DMS 273 treated with DMSO at 0.1 percent for 48 hours (cell line): ENCODE data around the gene NEFH.

ENCODE experiments used
- DNase-seq: peaks from one replicate; lab custom pipeline; 2025; lab: John Stamatoyannopoulos, UW

Gene NEFH

DNA sequence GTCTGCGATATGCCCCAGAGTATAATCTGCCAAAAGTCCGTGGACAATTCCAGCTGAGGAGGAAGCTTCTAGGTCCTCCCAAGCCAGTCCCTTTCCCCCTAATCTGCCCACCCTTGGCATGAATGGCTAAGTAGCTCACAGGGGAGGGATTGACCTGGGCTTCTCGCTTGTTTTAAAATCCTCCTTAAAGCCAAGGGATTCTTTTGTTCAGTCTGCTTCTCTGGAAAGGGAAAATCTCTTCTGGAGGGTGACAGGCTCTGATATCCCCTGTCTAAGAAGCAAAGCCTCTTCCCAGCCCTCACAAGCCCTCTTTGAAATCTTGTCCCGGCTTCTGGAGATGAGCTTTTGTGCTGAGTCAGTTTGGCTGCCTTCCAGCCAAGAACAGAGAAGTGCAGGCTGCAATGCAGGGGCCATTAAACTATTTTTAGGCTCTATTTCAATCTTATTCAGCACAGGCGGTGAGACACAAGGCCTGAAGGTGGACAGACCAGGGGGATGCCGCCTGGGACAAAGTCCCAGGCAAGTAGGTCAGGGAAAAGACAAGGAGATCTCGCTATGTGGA lies 23.9 kb downstream of the NEFH start:
- DNase-seq = no peak

DNA sequence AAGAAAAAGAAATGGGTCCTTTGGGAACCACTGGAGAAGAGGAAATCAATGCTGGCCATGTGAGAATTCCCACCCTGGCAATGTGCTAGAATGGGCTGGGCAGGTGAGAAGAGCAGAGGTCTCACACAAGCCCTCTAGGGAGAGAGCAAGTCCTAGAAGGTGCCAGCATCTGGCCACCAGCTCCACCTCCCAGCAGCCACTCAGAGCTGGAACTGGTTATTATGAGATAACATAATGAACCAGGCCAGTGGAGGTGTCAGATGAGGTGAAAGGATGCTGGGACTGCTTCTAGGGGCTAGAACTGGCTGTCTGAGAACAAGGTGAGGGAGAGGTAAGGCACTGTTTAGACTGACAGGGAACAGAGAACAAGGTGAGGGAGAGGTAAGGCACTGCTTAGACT lies 29.3 kb downstream of the NEFH start:
- DNase-seq = no peak

DNA sequence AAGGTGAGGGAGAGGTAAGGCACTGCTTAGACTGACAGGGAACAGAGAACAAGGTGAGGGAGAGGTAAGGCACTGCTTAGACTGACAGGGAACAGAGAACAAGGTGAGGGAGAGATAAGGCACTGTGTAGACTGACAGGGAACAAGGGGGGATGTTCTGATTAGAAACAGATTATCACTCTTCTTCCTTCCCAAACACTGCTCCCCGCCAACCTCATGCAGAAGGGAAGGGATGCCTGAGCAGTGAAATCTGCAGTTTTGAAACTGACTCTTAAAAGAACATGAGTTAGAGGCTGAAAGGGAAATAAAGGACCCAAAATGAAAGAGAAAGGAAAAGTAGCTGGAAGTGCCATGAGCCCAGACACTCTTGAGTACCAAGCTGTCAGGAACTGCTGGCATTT lies 29.8 kb downstream of the NEFH start:
- DNase-seq = no peak

DNA sequence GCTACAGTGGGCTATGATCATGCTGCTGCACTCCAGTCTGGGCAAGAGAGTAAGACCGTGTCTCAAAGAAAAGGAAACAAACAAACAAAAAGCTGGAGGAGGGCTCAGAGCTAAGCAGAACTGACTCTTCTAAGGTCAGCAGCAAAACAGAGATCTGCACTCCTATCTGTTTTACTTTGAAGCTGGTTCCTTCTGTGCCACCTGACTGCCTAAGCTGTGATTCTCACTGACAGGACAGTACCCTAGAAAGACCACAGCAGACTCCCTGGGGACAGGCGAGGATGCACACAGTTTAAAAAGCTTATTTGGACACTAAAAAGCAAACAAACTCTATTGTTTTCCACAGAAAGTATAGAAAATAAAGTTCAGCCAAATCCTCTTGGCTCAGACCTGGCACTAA lies 30.5 kb downstream of the NEFH start:
- DNase-seq = no peak

DNA sequence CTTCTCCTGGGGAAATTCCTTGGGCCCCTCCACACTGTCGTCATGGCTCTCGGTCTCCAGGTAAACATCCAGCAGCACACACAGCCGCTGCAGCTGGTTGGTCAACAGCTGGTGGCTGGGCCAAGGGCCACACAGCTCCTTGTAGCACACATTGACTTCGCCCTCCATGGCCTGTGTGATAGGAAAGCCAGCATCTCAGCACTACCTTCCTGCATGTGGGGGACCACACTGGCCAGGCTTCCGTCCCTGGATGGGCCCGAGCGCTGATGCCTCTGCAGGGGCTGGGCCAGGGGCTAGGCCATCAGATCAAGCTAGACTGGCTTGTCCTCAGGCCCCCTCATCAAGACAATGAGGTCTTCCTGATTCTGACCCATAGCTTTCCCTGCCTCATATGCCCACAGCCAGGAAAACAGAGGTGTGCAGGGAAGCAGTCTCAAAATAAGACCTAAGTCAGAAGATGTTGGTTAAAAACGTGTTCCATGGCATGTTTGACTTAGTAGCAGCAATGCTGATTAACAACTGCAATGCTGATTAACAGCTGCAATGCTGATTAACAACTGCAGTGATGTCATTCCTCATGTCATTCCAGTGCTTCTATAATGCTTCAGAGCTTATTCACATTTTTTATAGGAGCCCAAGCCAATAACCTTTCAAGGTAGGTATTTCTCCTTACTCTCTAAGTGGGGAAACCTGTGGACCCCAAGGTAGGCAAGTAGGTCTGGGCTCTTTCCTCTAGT lies 31.3 kb downstream of the NEFH start:
- DNase-seq = no peak

DNA sequence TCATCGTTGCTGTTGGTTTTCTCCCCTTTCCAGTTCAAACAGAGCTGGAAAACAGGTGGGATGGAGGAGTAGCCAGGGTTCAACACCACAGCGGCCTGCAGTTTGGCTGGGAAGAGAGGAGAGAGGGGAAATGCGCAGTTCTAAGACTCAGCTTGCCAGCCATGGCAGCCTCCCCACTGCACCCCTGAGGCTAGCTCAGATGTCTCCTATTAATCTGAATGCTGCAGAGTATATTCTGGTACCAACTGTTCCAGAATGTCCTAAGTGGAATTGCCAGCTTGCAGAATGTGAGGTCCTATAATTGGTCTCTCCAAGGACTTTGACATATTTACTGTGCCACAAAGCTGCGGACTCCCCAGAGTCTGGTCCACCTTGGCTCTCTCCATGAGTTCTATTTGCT lies 32.0 kb downstream of the NEFH start:
- no peak for DNase-seq

DNA sequence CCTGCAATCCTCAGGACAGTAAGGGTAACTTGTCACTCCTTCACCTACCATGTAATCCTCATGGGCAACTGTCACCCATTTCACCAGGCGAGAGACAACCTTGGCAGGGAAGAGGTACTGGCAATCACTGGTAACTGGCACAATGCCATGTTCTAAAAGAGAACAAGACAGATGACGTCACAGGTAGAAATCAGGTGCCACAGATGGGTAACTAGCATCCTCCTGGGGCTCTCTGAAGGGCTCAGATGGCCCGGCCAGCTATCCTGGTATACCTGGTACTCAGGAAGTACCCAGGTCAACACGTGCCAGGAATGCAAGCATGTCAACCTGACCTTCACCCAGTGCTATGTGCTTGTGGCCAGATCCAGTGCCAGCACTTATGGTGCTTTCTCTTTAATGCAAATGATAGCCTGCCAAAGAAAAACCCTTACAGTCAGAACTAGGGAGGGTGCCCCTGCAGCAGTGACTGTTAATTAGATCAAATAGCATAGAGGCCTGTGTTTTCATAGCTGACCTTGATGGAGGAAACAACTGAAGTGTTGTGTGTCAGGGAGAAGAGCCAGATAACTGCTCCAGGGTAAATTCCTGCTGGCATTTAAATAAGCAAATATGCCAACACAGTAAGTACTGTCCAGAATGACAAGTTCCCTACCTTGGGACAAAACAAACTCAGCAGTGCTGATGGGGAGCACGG lies 37.3 kb downstream of the NEFH start:
- no peak for DNase-seq

DNA sequence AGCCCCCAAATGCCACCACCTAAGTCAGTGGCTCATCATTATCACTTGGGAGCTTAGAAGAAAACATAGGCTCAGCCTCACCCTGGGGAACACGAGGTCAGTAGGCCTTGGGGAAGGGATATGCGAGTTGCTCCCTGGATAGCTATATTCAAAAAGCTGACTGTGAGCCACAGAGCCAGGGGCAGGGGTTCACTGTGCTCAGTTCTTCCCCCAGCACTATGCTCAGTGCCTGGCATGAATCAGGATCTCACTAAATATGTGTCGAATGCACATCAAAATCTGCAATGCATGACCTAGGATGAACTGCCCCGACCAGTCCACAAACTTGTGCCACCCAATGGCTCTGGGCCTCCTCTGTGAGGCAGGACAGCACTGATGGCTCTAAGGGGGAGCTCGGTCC lies 38.4 kb downstream of the NEFH start:
- no peak for DNase-seq

DNA sequence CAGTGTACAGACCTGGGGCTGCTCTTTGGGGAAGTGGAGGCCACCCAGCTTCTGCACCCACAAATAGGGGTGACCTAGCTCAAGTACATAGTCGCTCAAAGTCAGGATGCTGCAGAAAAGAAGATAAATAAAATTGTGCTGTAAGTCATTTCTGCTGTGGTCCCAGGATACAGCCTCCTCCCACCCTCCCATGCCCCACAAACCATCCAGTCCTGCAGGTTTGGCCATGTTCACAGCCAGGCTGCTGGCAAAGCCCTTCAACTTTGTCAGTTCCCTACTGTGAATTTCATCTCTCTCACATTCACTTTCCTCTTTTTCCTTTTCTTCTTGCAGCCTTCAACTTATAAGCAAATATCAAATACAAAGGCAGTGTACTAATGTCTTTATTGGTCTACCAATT lies 40.0 kb downstream of the NEFH start:
- no peak for DNase-seq

DNA sequence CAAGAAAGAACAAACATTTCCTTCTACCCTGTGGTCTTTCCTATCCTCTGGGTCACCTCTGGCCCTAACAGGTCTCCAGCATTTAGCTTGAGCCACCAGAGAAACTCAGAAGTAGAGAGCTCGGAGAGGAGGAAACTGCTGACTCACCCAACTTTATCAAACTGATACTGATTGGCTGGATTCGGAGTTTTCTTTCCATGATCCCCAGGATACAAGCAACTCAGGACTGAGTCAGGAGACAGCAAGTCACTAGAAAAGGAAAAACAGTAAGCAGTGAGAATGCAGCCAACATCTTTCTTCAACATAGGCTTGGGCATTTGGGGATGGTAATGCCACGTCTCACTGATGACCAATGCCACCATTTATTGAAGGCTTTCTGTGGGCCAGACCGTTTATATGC lies 40.8 kb downstream of the NEFH start:
- DNase-seq = no peak

DNA sequence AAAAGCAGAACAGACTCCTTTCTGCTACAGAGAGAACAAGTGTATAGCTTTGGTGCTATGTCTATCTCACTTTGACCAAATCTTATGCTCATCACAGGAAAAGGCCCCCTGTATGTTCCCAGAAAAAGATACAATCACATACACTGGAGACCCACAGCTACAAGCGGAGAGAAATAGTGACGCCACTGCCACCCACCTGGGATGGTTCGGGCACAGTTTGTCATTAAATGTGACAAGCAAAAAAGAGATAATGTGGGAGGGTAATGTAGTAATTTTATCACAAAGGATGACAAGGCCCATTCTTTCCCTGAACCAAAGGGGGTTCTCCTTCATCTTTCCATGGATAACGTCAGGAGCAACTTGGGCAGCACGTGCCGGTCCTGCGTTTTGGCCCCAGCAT lies 41.5 kb downstream of the NEFH start:
- no peak for DNase-seq

DNA sequence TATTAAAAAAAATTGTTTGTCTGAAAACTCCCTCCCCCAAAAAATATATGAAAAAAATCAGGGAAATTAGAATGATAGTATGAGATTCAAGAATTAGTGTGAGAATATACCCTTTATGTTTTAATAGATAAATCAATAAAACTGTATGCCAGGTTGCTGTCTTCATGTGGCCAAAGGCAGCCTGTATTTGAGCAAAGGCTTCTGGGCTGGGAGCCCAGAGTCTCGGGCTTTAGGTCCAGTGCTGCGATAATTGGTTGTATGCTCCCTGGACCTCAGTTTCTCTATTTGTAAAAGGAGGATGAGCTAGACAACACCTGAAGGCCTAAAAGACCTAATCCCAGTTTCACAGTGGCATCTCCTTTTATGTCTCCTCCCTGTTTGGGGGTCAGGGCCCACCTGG lies 43.7 kb downstream of the NEFH start:
- no peak for DNase-seq

DNA sequence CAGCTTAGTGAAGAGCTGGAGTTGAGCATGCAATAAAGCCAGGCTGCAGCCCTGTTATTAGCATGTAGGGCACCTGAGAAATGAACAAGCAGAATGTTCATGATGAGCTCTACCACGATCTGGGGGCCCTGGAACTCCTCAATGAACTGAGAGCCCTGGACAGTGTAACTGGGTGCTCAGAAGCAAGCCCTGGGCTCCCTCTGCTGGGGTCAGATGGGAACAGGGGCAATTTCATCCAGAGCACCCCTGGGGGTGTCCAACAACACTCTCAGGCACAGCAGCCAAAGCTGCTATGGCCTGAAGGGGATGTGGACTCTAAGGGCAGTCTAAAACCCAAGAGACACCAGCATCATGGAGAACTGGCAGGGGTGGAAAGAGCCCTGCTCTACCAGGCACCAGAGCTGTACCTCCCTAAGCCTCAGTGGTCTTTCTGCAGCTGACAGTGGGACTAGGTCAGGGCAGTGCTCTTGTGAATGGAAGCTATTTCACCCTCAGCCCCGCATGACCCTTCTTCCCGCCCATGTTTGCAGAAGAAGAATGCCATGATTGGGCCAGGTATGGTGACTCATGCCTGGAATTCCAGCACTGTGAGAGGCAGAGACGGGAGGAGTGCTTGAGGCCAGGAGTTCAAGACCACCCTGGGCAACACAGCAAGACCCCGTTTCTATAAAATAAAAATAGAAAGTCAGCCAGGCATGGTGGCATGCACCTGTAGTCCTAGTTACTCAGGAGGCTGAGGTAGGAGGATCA lies 44.6 kb downstream of the NEFH start:
- DNase-seq = no peak

DNA sequence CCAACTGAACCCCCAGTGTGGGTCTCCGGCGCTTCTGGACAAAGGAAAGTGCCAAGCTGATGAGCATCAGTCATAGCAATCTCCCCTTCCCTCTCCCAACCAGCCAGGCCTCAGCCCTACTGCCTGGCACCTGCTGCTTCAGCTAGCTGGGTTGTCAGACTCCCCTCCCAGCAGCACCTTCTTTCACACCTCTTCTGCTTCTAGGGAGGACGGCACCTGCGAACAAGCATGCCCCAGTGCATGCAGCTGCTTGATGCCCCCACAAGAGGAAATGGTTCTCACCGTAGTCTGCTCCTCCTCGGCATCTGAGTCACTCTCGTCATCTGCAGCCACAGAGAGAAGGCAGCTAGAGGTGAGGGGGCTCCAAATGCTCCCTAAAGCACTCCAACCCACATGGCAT lies 48.1 kb downstream of the NEFH start:
- DNase-seq = no peak

DNA sequence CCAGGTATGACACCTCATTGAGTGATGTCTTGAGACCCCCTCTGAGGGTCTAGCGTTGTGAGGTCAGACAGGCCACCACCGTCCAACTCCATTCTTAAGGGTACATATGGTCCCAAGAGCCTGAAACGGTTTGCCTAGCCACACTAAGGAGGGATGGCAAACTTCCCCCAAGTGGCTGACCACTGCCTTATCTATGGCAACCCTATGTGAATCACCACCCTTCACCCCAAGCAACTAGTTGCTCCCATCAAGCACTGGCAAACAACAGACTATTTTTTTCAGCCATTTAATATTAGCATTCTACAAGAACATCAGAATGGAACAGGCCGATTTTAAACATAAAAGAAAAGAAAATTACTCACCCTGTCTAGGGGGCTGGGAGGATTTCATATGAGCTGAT lies 50.7 kb downstream of the NEFH start:
- no peak for DNase-seq

DNA sequence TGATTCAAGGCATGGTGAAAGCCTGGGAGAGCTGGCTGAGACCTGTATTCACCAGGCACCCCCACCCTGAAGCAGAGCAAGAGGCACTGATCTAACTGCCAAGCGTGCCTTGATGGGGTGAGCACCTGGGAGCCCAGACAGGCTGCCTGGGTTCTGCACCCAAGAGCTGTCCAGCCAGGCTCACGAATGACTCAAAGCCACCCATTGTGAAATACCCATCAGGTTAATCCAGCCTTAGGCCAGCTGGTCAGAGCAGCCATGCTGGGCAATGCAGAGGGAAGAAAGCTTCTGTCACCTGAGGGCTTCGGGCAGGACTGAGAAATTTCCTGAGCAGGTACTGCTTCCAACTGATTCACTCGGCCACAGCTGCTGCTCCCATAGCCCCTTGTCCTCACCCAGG lies 51.4 kb downstream of the NEFH start:
- DNase-seq = no peak

DNA sequence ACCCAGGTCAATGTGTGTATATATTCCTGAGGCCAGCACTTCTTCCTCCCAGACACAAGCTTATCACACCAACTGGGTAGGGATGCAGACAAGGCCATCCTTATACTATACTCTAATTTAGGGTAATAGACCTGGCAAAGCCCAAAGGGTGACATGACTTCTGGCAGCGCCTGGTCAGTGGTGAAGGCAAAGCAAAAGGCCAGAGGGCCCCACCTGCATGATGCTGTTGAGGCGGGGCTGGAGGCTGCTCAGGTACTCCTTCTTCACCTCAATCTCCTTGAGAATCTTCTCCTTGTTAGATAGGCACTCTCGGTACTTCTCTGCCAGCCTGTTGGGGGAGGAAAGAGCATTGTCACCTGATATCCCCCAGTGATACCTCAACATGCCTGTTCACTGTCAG lies 56.4 kb downstream of the NEFH start:
- DNase-seq = no peak

DNA sequence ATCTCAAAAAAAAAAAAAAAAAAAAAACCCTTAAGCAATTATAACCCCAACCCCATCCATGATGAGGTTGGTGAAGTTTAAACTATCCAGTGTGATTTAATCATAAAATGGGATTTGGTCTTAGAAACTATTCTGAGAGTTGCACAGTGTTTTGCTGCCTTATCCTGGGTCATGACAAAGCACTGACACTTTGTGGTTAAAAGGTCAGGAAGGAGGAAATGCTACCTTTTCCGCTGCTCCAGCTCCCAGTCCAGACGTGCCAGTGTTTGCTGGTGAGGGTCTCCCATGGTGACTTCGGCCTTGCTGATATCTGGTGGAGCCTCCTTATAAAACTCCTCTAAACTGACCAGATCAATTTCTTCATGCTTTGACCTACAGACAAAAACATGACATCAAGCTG lies 59.1 kb downstream of the NEFH start:
- DNase-seq = no peak
